Measurements from ENCODE around the gene MSH3.
"Not testable (repeated sequence)": the region's sequence is repeated elsewhere in the genome, so short reads cannot be mapped to it uniquely, and the experiment has no call there.

Gene MSH3

DNA sequence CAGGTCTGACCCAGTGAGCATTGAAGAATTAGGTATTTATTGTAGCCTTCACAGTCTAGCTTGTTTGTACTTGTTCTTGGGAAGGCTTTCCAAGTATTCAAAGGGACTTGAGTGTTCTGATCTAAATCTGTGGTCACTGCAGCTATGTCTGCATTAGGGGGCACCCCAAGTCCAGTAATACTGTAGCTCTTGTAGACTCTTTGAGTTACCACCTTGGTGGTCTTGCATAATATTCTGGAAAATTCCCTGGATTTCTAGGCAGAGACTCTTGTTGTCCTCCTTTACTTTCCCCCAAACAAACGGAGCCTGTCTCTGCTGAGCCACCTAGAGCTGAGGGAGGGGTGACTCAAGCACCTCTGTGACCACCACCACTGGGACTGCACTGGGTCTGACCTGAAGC is 149.9 kb downstream of the MSH3 start:
- H3K27me3 Mint-ChIP-seq: no peaks in the 10 kb centered on the region
- no peaks in the 10 kb centered on the region for H3K9me3 Mint-ChIP-seq
- no peak overlapping the region for H3K27ac Mint-ChIP-seq
- ATAC-seq (replicated peaks): no peak
- DNase-seq: no peak
- no peaks in the 10 kb centered on the region for H3K36me3 Mint-ChIP-seq (ENCODE audit: insufficient read depth)
- peaks cover 2 to 7% of the 10 kb centered on the region in 2 donors for H3K4me1 Mint-ChIP-seq (ENCODE audit: low read depth in 2 of 2)
- H3K4me3 Mint-ChIP-seq: no peak overlapping the region

DNA sequence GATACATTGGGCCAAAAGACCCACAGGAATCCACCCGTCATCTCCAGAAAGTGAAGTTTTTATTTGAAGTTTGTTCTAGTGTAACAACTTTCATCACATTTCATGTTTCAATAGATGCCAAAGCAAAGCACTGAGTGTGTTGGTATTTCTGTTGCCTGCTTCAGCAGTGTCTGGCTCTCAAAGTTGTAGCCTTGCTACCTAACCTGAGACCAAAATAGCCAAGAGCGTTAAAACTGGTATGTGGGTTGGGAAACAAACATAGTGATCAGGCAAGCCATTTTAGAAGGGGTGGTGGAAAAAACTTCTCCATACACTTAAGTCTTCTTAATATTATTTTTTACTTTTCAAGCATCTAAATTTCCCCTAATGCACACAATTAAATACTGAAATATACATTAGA is 150.6 kb downstream of the MSH3 start:
- no peak for ATAC-seq (replicated peaks)
- DNase-seq: no peak
- H3K36me3 Mint-ChIP-seq (ENCODE audit: insufficient read depth): no peaks in the 10 kb centered on the region
- no peak overlapping the region for H3K27ac Mint-ChIP-seq
- H3K4me1 Mint-ChIP-seq (ENCODE audit: low read depth in 2 of 2): peaks cover 2 to 7% of the 10 kb centered on the region in 2 donors
- no peaks in the 10 kb centered on the region for H3K9me3 Mint-ChIP-seq
- no peaks in the 10 kb centered on the region for H3K27me3 Mint-ChIP-seq
- H3K4me3 Mint-ChIP-seq: no peak overlapping the region

DNA sequence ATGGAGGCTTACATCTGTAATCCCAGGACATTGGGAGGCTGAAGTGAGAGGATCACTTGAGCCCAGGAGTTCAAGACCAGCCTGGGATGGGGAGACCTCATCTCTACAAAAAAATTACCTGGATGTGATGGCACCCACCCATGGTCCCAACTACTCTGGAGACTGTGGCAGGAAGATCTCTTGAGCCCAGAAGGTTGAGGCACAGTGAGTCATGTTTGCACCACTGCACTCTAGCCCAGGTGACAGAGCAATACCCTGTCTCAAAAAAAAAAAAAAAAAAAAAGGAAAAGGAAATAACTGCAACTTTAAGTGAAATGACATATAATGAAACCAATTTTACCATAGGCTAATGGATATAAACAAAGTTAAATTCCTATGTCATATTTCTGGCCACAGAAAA is 152.5 kb downstream of the MSH3 start:
- no peak for ATAC-seq (replicated peaks)
- no peak for DNase-seq
- H3K4me3 Mint-ChIP-seq: no peak overlapping the region
- peaks cover 0 to 10% of the 10 kb centered on the region in 2 donors for H3K4me1 Mint-ChIP-seq (ENCODE audit: low read depth in 2 of 2)
- H3K27ac Mint-ChIP-seq: no peak overlapping the region
- no peaks in the 10 kb centered on the region for H3K27me3 Mint-ChIP-seq
- H3K36me3 Mint-ChIP-seq (ENCODE audit: insufficient read depth): no peaks in the 10 kb centered on the region
- H3K9me3 Mint-ChIP-seq: no peaks in the 10 kb centered on the region

DNA sequence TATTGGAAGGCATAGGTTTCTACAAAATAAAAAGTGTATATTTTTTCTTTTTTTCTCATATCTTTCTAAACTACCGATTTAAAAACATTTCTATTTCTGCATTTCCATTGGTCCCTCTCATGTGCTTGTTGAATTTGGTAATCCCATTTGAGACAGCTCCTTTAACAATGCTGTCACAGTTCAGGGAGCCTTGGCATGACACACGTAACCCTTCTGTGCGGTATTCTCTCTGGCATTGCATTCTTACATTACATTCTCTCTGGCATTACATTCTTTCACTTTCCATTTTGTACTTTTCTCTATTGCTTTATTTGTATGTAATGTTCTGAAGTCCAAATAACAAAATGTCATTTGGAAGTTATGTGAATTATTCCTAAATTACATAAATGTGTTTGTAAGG is 155.0 kb downstream of the MSH3 start:
- Mint-ChIP-seq H3K36me3 (ENCODE audit: insufficient read depth) (peaks cover 12% of the 10 kb centered on the region), H3K4me3 (no peak overlapping the region), H3K9me3 (no peaks in the 10 kb centered on the region), H3K27me3 (no peaks in the 10 kb centered on the region), H3K4me1 (ENCODE audit: low read depth in 2 of 2) (peaks cover 0 to 8% of the 10 kb centered on the region in 2 donors), H3K27ac (no peak overlapping the region)
- ATAC-seq (replicated peaks) (no peak), DNase-seq (no peak)

DNA sequence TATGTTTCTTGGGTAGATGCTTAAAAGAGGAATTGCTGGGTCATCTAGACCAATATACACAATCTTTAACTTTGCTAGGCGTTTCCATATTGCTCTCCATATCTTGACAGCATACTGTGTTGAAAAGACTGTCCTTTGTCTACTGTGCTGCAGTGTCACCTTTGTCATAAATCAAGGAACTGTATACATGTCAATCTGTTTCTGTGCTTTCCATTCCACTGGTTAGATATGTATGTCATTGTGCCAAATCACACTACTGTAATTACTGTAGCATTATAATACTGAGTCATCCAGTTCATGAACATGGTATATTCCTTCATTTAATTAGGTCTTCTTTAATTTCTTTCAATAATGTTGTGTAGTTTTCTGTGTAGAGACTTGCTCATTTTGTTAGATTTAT is 156.0 kb downstream of the MSH3 start:
- Mint-ChIP-seq H3K27ac (no peak overlapping the region), H3K4me1 (ENCODE audit: low read depth in 2 of 2) (peaks cover 0 to 8% of the 10 kb centered on the region in 2 donors)

GRCh38 chr5:80816590-80816989 is 162.1 kb downstream of the MSH3 start:
- ATAC-seq (replicated peaks) (no peak), DNase-seq (no peak)
- Mint-ChIP-seq H3K9me3 (no peaks in the 10 kb centered on the region), H3K4me3 (no peak overlapping the region), H3K36me3 (ENCODE audit: insufficient read depth) (peaks cover 15% of the 10 kb centered on the region), H3K27ac (peak overlapping the region in 1 of 2 donors; percentile 0), H3K4me1 (ENCODE audit: low read depth in 2 of 2) (peaks cover 0 to 3% of the 10 kb centered on the region in 2 donors), H3K27me3 (no peaks in the 10 kb centered on the region)

More for the DNA sequence above, 156.0 kb downstream of the MSH3 start:
- no peaks in the 10 kb centered on the region for H3K9me3 Mint-ChIP-seq
- ATAC-seq (replicated peaks): no peak
- no peak for DNase-seq
- H3K4me3 Mint-ChIP-seq: no peak overlapping the region
- H3K36me3 Mint-ChIP-seq (ENCODE audit: insufficient read depth): peaks cover 15% of the 10 kb centered on the region
- H3K27me3 Mint-ChIP-seq: no peaks in the 10 kb centered on the region

GRCh38 chr5:80820685-80821084 is 166.2 kb downstream of the MSH3 start:
- no peak for ATAC-seq (replicated peaks)
- no peaks in the 10 kb centered on the region for H3K4me1 Mint-ChIP-seq (ENCODE audit: low read depth in 2 of 2)

DNA sequence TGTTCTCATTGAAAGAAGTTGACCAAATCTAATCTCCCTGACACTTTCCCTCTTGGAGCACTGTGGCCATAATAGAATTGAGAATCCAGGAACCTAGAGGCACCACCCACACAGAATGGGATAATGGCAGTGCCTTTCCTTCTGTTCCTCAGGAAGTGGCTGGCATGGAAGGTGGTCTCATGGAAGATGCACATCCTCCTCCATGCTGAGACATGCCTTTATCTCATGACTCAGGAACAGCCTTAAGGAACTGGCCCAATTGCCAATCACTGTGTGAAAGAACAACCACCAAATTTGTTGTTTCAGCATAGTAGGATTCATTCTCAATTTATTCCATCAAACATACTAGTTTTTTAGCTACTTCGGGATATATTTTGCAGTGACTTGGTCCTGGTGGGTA is 168.2 kb downstream of the MSH3 start:
- Mint-ChIP-seq H3K36me3 (ENCODE audit: insufficient read depth) (no peaks in the 10 kb centered on the region), H3K4me1 (ENCODE audit: low read depth in 2 of 2) (no peaks in the 10 kb centered on the region), H3K9me3 (no peaks in the 10 kb centered on the region), H3K27me3 (no peaks in the 10 kb centered on the region), H3K27ac (no peak overlapping the region), H3K4me3 (no peak overlapping the region)
- DNase-seq: no peak
- ATAC-seq (replicated peaks): no peak

More at GRCh38 chr5:80820685-80821084, 166.2 kb downstream of the MSH3 start:
- DNase-seq: no peak
- no peaks in the 10 kb centered on the region for H3K36me3 Mint-ChIP-seq (ENCODE audit: insufficient read depth)
- no peaks in the 10 kb centered on the region for H3K9me3 Mint-ChIP-seq
- H3K4me3 Mint-ChIP-seq: no peak overlapping the region
- no peaks in the 10 kb centered on the region for H3K27me3 Mint-ChIP-seq
- H3K27ac Mint-ChIP-seq: no peak overlapping the region

- H3K4me1 Mint-ChIP-seq (ENCODE audit: low read depth in 2 of 2); H3K27me3 Mint-ChIP-seq; H3K9me3 Mint-ChIP-seq; H3K36me3 Mint-ChIP-seq (ENCODE audit: insufficient read depth); ATAC-seq (replicated peaks); DNase-seq; H3K27ac Mint-ChIP-seq; H3K4me3 Mint-ChIP-seq: not testable (repeated sequence)
These were observed 169.7 kb downstream of the MSH3 start for GRCh38 chr5:80824159-80824558.

DNA sequence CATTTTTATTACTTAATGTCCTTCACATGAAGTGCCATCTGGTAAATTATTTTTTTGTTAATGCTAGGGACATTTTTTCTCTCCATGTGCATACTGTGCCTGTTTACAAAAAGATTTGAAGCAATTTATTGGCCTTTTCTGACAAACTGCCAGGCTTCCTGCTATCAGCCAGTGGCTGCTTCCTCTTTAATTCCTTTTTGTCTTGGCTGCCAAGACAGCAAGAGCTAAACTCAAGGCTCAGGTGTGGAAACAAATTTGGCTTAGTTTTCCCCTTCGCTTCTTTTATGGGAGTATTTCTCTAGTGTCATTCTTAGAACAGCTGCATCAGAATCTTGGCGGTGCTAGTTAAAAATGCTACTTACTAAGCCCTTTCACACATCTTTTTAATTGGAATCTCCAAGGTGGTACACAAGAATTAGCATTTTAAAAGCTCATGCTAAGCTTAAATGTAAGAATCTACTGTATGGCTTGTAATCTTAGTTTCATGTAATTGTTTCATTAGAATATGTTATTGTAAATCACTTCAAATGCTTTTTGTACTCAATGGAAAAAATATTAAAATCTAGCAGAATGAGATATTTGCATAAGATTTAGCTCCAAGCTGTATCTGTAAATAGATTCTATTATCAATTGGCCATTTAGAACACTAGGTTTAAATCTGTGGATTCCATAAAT is 171.5 kb downstream of the MSH3 start:
- Mint-ChIP-seq H3K4me1 (ENCODE audit: low read depth in 2 of 2) (no peaks in the 10 kb centered on the region), H3K36me3 (ENCODE audit: insufficient read depth) (no peaks in the 10 kb centered on the region), H3K9me3 (no peaks in the 10 kb centered on the region), H3K27me3 (no peaks in the 10 kb centered on the region), H3K4me3 (no peak overlapping the region), H3K27ac (no peak overlapping the region)
- DNase-seq: no peak
- ATAC-seq (replicated peaks): no peak

DNA sequence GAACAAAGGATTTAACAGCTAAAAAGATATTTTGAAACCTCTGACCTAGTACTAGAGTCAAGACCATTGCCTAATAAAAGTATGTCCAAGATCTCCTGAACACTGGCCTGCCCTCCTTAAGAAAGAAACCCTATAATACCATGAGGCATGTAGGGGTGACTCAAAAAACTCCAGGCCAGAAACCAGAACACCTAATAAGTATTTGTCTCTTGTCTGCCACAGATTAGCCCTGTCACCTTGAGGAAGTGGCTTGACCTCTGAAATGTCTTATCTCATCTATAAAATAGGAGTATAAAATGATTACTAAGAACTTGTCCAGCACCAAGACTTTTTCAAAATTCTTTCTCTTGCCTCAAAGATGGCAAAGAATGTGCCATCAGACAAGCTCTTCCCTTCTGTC is 180.3 kb downstream of the MSH3 start:
- no peaks in the 10 kb centered on the region for H3K9me3 Mint-ChIP-seq
- no peaks in the 10 kb centered on the region for H3K27me3 Mint-ChIP-seq
- no peak for DNase-seq

DNA sequence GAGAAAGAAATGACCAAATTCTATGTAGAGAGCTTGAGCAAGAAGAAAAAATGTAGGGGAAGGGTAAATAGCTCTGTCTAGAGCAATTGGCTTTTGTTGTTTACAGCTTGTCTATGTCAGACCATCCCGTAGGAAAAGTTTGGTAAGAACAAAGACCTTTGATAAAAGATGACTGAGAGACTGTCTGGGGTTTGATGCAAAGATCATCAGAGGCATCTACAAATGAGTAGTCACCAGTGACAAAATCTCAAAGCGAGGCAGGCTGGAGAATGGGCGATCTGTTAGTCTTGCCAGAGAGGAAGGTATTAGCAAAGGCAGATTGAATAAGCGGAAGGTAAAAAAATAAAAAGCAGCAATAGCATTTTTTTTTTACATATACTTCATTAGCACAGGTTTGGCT is 180.7 kb downstream of the MSH3 start:
- Mint-ChIP-seq H3K9me3 (no peaks in the 10 kb centered on the region), H3K4me1 (ENCODE audit: low read depth in 2 of 2) (peaks cover 12 to 24% of the 10 kb centered on the region in 2 donors), H3K27me3 (no peaks in the 10 kb centered on the region), H3K36me3 (ENCODE audit: insufficient read depth) (peaks cover 6% of the 10 kb centered on the region), H3K4me3 (no peak overlapping the region), H3K27ac (peak overlapping the region in 1 of 2 donors; percentile 41)
- DNase-seq (no peak), ATAC-seq (replicated peaks) (no peak)

More for the DNA sequence above, 180.3 kb downstream of the MSH3 start:
- Mint-ChIP-seq H3K27ac (peak overlapping the region in 1 of 2 donors; percentile 41), H3K36me3 (ENCODE audit: insufficient read depth) (peaks cover 6% of the 10 kb centered on the region), H3K4me3 (no peak overlapping the region), H3K4me1 (ENCODE audit: low read depth in 2 of 2) (peaks cover 12 to 24% of the 10 kb centered on the region in 2 donors)
- ATAC-seq (replicated peaks): no peak

- H3K4me1 Mint-ChIP-seq (ENCODE audit: low read depth in 2 of 2): peaks cover 12 to 27% of the 10 kb centered on the region in 2 donors
- H3K4me3 Mint-ChIP-seq: peak overlapping the region in 1 of 2 donors; percentile 15
- no peaks in the 10 kb centered on the region for H3K36me3 Mint-ChIP-seq (ENCODE audit: insufficient read depth)
- ATAC-seq (replicated peaks): peak; percentile 96
- peak in 2 of 3 experiments; percentile 8 to 10 for DNase-seq
- H3K27ac Mint-ChIP-seq: peak overlapping the region; percentile 71 to 84
- H3K27me3 Mint-ChIP-seq: no peaks in the 10 kb centered on the region
- H3K9me3 Mint-ChIP-seq: no peaks in the 10 kb centered on the region
These were observed 183.2 kb downstream of the MSH3 start for GRCh38 chr5:80837679-80838078.

DNA sequence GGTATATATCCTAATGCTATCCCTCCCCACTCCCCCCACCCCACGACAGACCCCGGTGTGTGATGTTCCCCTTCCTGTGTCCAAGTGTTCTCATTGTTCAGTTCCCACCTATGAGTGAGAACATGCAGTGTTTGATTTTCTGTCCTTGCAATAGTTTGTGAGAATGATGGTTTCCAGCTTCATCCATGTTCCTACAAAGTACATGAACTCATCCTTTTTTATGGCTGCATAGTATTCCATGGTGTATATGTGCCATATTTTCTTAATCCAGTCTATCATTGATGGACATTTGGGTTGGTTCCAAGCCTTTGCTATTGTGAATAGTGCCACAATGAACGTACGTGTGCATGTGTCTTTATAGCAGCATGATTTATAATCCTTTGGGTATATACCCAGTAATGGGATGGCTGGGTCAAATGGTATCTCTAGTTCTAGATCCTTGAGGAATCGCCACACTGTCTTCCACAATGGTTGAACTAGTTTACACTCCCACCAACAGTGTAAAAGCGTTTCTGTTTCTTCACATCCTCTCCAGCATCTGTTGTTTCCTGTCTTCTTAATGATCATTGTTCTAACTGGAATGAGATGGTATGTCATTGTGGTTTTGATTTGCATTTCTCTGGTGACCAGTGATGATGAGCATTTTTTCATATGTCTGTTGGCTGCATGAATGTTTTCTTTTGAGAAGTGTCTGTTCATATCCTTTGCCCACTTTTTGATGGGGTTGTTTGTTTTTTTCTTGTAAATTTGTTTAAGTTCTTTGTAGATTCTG is 186.8 kb downstream of the MSH3 start:
- ATAC-seq (replicated peaks); H3K27me3 Mint-ChIP-seq; H3K4me3 Mint-ChIP-seq; H3K9me3 Mint-ChIP-seq; DNase-seq; H3K36me3 Mint-ChIP-seq (ENCODE audit: insufficient read depth); H3K27ac Mint-ChIP-seq: not testable (repeated sequence)
- H3K4me1 Mint-ChIP-seq (ENCODE audit: low read depth in 2 of 2): peaks cover 27 to 41% of the 10 kb centered on the region in 2 donors

All from effector memory CD8-positive, alpha-beta T cell (primary cell).